Measurements from ENCODE around the gene CLCN1.

The CLCN1 gene

DNA sequence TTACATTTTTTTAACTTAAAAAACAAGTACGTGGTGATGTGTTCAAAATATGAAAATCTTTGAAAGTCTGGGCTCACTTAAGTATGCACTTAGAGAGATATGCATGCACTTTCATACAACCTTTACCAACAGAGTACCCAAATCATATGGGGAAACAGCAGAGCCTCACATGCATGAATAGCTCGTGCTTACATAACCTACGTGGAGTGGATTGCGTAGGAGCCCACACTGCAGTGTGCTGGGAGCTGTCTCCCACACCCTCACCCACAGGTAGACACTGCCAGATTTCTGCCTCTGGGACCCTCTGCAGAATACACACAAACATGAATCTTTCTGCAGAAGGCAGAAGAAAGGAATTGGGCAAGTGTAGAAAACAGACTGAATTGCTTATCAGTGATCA lies 581 bp downstream of the CLCN1 start:
- no peaks in the 10 kb centered on the region for H3F3A ChIP-seq (ENCODE audit: low read depth)
- no peaks in the 10 kb centered on the region for H3K27me3 ChIP-seq (ENCODE audit: insufficient read depth, low read length, poor library complexity, severe bottlenecking)
- no peak overlapping the region for H3K4me2 ChIP-seq (ENCODE audit: low read depth, low read length, poor library complexity, severe bottlenecking)
- no peak overlapping the region for H3K9ac ChIP-seq (ENCODE audit: low read depth, low read length, poor library complexity, severe bottlenecking)
- no peaks in the 10 kb centered on the region for H3K36me3 ChIP-seq (ENCODE audit: insufficient read depth, low read length)
- no peak overlapping the region for H3K4me3 ChIP-seq (ENCODE audit: low read length, poor library complexity, severe bottlenecking)
- H2AFZ ChIP-seq (ENCODE audit: low read length) = no peak overlapping the region
- H3K9me3 ChIP-seq (ENCODE audit: insufficient read depth, low read depth, low read length) = no peaks in the 10 kb centered on the region
- H4K20me1 ChIP-seq (ENCODE audit: insufficient read depth, low read length, poor library complexity, severe bottlenecking) = no peaks in the 10 kb centered on the region
- no peaks in the 10 kb centered on the region for H3K4me1 ChIP-seq (ENCODE audit: insufficient read depth, low read length, poor library complexity, severe bottlenecking)
- TF ChIP-seq EZH2phosphoT487 (IDR thresholded peaks at IDR 0.05; ENCODE audit: borderline replicate concordance) = no peak
- TF ChIP-seq, protein P1, sequence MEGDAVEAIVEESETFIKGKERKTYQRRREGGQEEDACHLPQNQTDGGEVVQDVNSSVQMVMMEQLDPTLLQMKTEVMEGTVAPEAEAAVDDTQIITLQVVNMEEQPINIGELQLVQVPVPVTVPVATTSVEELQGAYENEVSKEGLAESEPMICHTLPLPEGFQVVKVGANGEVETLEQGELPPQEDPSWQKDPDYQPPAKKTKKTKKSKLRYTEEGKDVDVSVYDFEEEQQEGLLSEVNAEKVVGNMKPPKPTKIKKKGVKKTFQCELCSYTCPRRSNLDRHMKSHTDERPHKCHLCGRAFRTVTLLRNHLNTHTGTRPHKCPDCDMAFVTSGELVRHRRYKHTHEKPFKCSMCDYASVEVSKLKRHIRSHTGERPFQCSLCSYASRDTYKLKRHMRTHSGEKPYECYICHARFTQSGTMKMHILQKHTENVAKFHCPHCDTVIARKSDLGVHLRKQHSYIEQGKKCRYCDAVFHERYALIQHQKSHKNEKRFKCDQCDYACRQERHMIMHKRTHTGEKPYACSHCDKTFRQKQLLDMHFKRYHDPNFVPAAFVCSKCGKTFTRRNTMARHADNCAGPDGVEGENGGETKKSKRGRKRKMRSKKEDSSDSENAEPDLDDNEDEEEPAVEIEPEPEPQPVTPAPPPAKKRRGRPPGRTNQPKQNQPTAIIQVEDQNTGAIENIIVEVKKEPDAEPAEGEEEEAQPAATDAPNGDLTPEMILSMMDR (conservative IDR thresholded peaks at IDR 0.05; ENCODE audit: low read length) = no peak
- H3K9me2 ChIP-seq (replicated peaks; ENCODE audit: low read depth, low read length) = no peaks in the 10 kb centered on the region
- H3K79me2 ChIP-seq (ENCODE audit: insufficient read depth, low read length) = no peaks in the 10 kb centered on the region

DNA sequence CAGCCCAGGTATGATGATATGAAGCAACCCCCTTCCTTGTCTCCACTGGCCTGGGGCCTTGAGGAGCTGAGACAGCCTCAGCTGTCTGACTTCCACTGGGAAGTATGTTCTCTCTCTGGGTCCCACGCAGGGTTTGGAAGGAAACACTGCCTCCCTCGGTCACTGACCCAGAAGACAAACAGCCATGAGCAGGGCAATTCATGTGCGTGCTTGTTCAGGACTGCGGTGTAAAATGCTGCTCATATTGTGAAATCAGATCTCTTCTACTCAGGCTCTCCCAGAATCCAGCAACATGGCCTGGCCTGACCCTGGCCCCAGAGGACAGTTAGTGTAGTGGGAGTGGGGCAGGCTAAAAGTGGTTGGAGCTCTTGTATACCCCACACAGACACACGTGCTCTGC lies 2.8 kb downstream of the CLCN1 start:
- Histone ChIP-seq H4K20me1 (ENCODE audit: insufficient read depth, low read length, poor library complexity, severe bottlenecking) (no peaks in the 10 kb centered on the region), H3K27me3 (ENCODE audit: insufficient read depth, low read length, poor library complexity, severe bottlenecking) (no peaks in the 10 kb centered on the region), H3K9ac (ENCODE audit: low read depth, low read length, poor library complexity, severe bottlenecking) (no peak overlapping the region), H3K4me2 (ENCODE audit: low read depth, low read length, poor library complexity, severe bottlenecking) (no peak overlapping the region), H3K36me3 (ENCODE audit: insufficient read depth, low read length) (no peaks in the 10 kb centered on the region), H2AFZ (ENCODE audit: low read length) (no peak overlapping the region), H3K79me2 (ENCODE audit: insufficient read depth, low read length) (no peaks in the 10 kb centered on the region), H3K4me1 (ENCODE audit: insufficient read depth, low read length, poor library complexity, severe bottlenecking) (no peaks in the 10 kb centered on the region), H3K9me2 (replicated peaks; ENCODE audit: low read depth, low read length) (no peaks in the 10 kb centered on the region), H3K4me3 (ENCODE audit: low read length, poor library complexity, severe bottlenecking) (no peak overlapping the region), H3F3A (ENCODE audit: low read depth) (no peaks in the 10 kb centered on the region), H3K9me3 (ENCODE audit: insufficient read depth, low read depth, low read length) (no peaks in the 10 kb centered on the region)
- TF ChIP-seq EZH2phosphoT487 (IDR thresholded peaks at IDR 0.05; ENCODE audit: borderline replicate concordance) = no peak
- TF ChIP-seq, protein P1 (conservative IDR thresholded peaks at IDR 0.05; ENCODE audit: low read length) = no peak

DNA sequence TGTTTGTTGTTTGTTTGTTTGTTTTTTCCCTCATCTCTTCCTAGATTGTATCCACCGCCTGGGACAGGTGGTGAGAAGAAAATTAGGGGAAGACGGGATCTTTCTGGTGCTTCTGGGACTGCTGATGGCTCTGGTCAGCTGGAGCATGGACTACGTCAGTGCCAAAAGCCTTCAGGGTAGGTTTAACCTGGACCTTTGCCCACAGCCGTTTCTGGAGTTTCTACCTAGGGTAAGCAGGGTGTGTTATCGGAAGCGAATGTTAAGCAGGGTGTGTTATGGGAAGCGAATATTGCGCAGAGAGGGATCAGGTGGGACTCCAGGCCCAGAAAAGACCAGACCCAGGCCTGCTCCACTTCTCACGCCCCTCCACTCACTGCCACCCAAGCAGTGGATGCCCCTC lies 4.7 kb downstream of the CLCN1 start:
- H3K9ac ChIP-seq (ENCODE audit: low read depth, low read length, poor library complexity, severe bottlenecking) = no peak overlapping the region
- no peaks in the 10 kb centered on the region for H3F3A ChIP-seq (ENCODE audit: low read depth)
- H4K20me1 ChIP-seq (ENCODE audit: insufficient read depth, low read length, poor library complexity, severe bottlenecking) = no peaks in the 10 kb centered on the region
- TF ChIP-seq, protein P1 (conservative IDR thresholded peaks at IDR 0.05; ENCODE audit: low read length) = no peak
- no peak for TF ChIP-seq EZH2phosphoT487 (IDR thresholded peaks at IDR 0.05; ENCODE audit: borderline replicate concordance)
- no peaks in the 10 kb centered on the region for H3K4me1 ChIP-seq (ENCODE audit: insufficient read depth, low read length, poor library complexity, severe bottlenecking)
- H3K4me3 ChIP-seq (ENCODE audit: low read length, poor library complexity, severe bottlenecking) = no peak overlapping the region
- no peaks in the 10 kb centered on the region for H3K79me2 ChIP-seq (ENCODE audit: insufficient read depth, low read length)
- H3K27me3 ChIP-seq (ENCODE audit: insufficient read depth, low read length, poor library complexity, severe bottlenecking) = no peaks in the 10 kb centered on the region
- no peak overlapping the region for H3K4me2 ChIP-seq (ENCODE audit: low read depth, low read length, poor library complexity, severe bottlenecking)
- no peak overlapping the region for H2AFZ ChIP-seq (ENCODE audit: low read length)
- H3K9me2 ChIP-seq (replicated peaks; ENCODE audit: low read depth, low read length) = no peaks in the 10 kb centered on the region
- H3K36me3 ChIP-seq (ENCODE audit: insufficient read depth, low read length) = no peaks in the 10 kb centered on the region
- no peaks in the 10 kb centered on the region for H3K9me3 ChIP-seq (ENCODE audit: insufficient read depth, low read depth, low read length)
